ENCODE measurements around the gene GIGYF2. TPM values are rescaled to one million over a fixed set of nuclear protein-coding genes. Genes with fewer than 3 reads are reported as not detected.

Gene GIGYF2
- total RNA-seq, 1 experiment from 2014 or later: 55.3 TPM

DNA sequence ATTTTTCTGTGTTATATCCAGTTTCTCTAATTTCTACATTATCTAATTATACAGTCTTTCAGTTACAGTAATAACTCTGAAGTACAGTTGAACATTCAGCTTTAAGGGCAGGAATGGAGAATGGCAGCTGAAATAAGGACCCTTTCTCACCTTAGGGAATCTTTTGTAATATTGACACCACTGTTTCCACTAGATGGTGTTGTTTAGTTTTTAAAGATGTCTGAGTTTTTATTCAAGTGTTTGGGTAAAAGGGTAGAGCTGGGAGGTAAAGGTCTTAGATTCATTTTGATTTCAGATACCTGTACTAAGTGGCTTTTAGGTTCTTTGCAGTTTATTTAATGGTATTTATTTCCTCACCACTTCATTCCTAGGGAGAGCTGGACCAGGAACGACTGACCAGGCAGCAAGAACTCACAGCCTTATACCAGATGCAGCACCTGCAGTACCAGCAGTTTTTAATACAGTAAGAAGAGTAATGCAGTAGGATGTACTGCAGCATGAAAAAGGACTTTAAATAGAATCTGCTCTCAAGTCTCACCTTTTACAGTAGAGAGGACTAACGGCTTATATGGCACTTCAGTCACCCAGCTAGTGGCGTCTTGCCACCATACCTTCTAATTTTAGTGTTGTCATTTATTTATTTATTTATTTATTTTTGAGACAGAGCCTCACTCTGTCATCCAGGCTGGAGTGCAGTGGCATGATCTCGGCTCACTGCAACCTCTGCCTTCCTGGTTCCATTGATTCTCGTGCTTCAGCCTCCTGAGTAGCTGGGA lies 112.4 kb downstream of the GIGYF2 start:
- no peak for DNase-seq
- Histone ChIP-seq H3K79me2 (ENCODE audit: insufficient read depth, low read length) (no peaks in the 10 kb centered on the region), H2BK120ac (ENCODE audit: low read depth, low read length, poor library complexity, severe bottlenecking) (no peak overlapping the region), H4K5ac (ENCODE audit: insufficient read length, low read depth, low read length) (no peak overlapping the region), H3K4me2 (ENCODE audit: insufficient read depth, insufficient read length, low read length) (no peak overlapping the region), H3K14ac (ENCODE audit: insufficient read depth, low read length) (no peak overlapping the region), H4K91ac (ENCODE audit: insufficient read length, low read depth, low read length) (no peak overlapping the region), H2AK5ac (ENCODE audit: insufficient read length, low read length) (no peak overlapping the region), H3K4me1 (ENCODE audit: insufficient read depth, low read length) (no peaks in the 10 kb centered on the region), H3K56ac (ENCODE audit: insufficient read length, low read depth, low read length) (no peak overlapping the region), H3K23ac (ENCODE audit: insufficient read length, low read depth, low read length) (no peak overlapping the region), H3K9me3 (ENCODE audit: control insufficient read depth, low read depth, low read length) (no peaks in the 10 kb centered on the region), H3K18ac (ENCODE audit: insufficient read length, low read depth, low read length) (no peak overlapping the region), H3K4ac (ENCODE audit: low read depth, low read length) (no peak overlapping the region), H3T11ph (ENCODE audit: low read length) (no peak overlapping the region), H3K9ac (ENCODE audit: extremely low read depth, insufficient read length, low read length) (no peak overlapping the region), H3K27me3 (ENCODE audit: insufficient read depth, low read length) (no peaks in the 10 kb centered on the region), H2BK12ac (ENCODE audit: insufficient read length, low read depth, low read length) (no peak overlapping the region), H2BK20ac (ENCODE audit: low read depth, low read length, poor library complexity, severe bottlenecking) (no peak overlapping the region), H2BK5ac (ENCODE audit: insufficient read length, low read length) (no peak overlapping the region), H4K20me1 (ENCODE audit: control insufficient read depth, insufficient read depth, insufficient read length) (no peaks in the 10 kb centered on the region), H4K8ac (replicated peaks; ENCODE audit: insufficient read length, low read depth, low read length) (no peak overlapping the region), H3K27ac (ENCODE audit: insufficient read length, low read depth, low read length) (no peak overlapping the region), H2BK15ac (ENCODE audit: low read depth, low read length) (no peak overlapping the region), H2AFZ (ENCODE audit: low read length) (no peak overlapping the region), H3K23me2 (ENCODE audit: insufficient read length, low read depth, low read length, poor library complexity, severe bottlenecking) (no peaks in the 10 kb centered on the region), H3K79me1 (ENCODE audit: insufficient read depth, low read depth, low read length, poor library complexity, severe bottlenecking) (no peaks in the 10 kb centered on the region)
- no CpG with 5 or more reads among the region's 5 CpGs for WGBS (ENCODE audit: extremely low coverage, insufficient read length, low lambda C conversion rate)
- Mint-ChIP-seq H3K4me1 (no peaks in the 10 kb centered on the region), H3K36me3 (ENCODE audit: insufficient read depth in 1 of 3, low read depth in 3 of 3) (peaks cover 10 to 66% (median 62%) of the 10 kb centered on the region in 3 experiments; a peak in 6 of 7 replicates), H3K9me3 (no peaks in the 10 kb centered on the region), H3K4me3 (no peak overlapping the region), H3K27ac (no peak overlapping the region), H3K27me3 (ENCODE audit: low read depth) (no peaks in the 10 kb centered on the region)
- TF ChIP-seq, protein P1, sequence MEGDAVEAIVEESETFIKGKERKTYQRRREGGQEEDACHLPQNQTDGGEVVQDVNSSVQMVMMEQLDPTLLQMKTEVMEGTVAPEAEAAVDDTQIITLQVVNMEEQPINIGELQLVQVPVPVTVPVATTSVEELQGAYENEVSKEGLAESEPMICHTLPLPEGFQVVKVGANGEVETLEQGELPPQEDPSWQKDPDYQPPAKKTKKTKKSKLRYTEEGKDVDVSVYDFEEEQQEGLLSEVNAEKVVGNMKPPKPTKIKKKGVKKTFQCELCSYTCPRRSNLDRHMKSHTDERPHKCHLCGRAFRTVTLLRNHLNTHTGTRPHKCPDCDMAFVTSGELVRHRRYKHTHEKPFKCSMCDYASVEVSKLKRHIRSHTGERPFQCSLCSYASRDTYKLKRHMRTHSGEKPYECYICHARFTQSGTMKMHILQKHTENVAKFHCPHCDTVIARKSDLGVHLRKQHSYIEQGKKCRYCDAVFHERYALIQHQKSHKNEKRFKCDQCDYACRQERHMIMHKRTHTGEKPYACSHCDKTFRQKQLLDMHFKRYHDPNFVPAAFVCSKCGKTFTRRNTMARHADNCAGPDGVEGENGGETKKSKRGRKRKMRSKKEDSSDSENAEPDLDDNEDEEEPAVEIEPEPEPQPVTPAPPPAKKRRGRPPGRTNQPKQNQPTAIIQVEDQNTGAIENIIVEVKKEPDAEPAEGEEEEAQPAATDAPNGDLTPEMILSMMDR (conservative IDR thresholded peaks at IDR 0.05): no peak

Data from H9 (cell line).